SK-N-MC (cell line): ENCODE results near the gene MATN4.

ENCODE experiments used
- EZH2 ChIP-seq: fragments of 200-600 bp; sonication (generic); IDR thresholded peaks from one replicate; pipeline ENCODE4 v1.6.1; 2017; ENCODE audit warnings: antibody characterized with exemption
- POLR2AphosphoS5 ChIP-seq: IDR thresholded peaks from 2 replicates; pipeline ENCODE4 v1.6.1; 2012; ENCODE audit warnings: mild to moderate bottlenecking, low read depth, low read length, borderline replicate concordance

GRCh38 chr20:45329497-45330319 lies 21.6 kb upstream of the MATN4 start:
- TF ChIP-seq POLR2AphosphoS5 (no peak), EZH2 (no peak)
